Activated CD4-positive, alpha-beta memory T cell treated with anti-CD3 and anti-CD28 coated beads, Interleukin-2, amount 10 ng/mL, durations not matched to agents 7 days and 5 days (primary cell): ENCODE results near the gene RGS13. TPM values are rescaled to one million over a fixed set of nuclear protein-coding genes. Genes with fewer than 3 reads are reported as not detected.

Experiments used
- CTCF ChIA-PET: fragments of 350-600 bp; sonication (Branson Sonifier 250); formaldehyde crosslinking; loops from one replicate; lab custom pipeline; 2021; ENCODE audit warnings: antibody characterized with exemption, inconsistent platforms; lab: Charles Lee
- POLR2A ChIA-PET: fragments of 350-600 bp; sonication (Branson Sonifier 250); formaldehyde crosslinking; loops from one replicate; lab custom pipeline; 2021; ENCODE audit warnings: antibody characterized with exemption; lab: Charles Lee
- DNase-seq: peaks from one replicate; pipeline ENCODE4 v3.0.0-alpha.2; 2020
- H3K27ac Mint-ChIP-seq: one replicate; pipeline ENCODE4 v1.8.0; 2021; ENCODE audit warnings: mild to moderate bottlenecking, mixed read lengths
- H3K27me3 Mint-ChIP-seq: one replicate; pipeline ENCODE4 v1.8.0; 2021; ENCODE audit warnings: mixed read lengths
- H3K36me3 Mint-ChIP-seq: one replicate; pipeline ENCODE4 v1.8.0; 2021; ENCODE audit warnings: low read depth, mixed read lengths
- H3K4me1 Mint-ChIP-seq: one replicate; pipeline ENCODE4 v1.8.0; 2021; ENCODE audit warnings: mixed read lengths
- H3K4me3 Mint-ChIP-seq: one replicate; pipeline ENCODE4 v1.8.0; 2021; ENCODE audit warnings: mild to moderate bottlenecking, mixed read lengths
- H3K9me3 Mint-ChIP-seq: one replicate; pipeline ENCODE4 v1.8.0; 2021; ENCODE audit warnings: mixed read lengths
- total RNA-seq, 2 experiments: library from RNA; stranded (reverse); gene quantifications; one replicate each; pipeline ENCODE4 v1.2.3, GENCODE V29; 2021

RGS13 gene
- total RNA-seq, 2 experiments from 2014 or later = not detected

GRCh38 chr1:192603218-192603787, 32.6 kb upstream of the RGS13 start:
- Mint-ChIP-seq H3K4me1 (peaks cover 18% of the 10 kb centered on the region), H3K9me3 (no peaks in the 10 kb centered on the region), H3K27me3 (peaks cover 3% of the 10 kb centered on the region), H3K36me3 (no peaks in the 10 kb centered on the region), H3K4me3 (no peak overlapping the region), H3K27ac (no peak overlapping the region)
- DNase-seq = no peak
- POLR2A ChIA-PET = interaction anchor here (0.6 kb wide), 1 partner anchor 123 kb away, joined by 3 read pairs; no protein-coding TSS in a partner anchor
- CTCF ChIA-PET = no interaction called here

- Mint-ChIP-seq H3K4me3 (no peak overlapping the region), H3K4me1 (peaks cover 29% of the 10 kb centered on the region), H3K27ac (no peak overlapping the region), H3K27me3 (peaks cover 3% of the 10 kb centered on the region), H3K9me3 (no peaks in the 10 kb centered on the region), H3K36me3 (no peaks in the 10 kb centered on the region)
- CTCF ChIA-PET = interaction anchor here (1.6 kb wide), 2 partner anchors 128 to 131 kb away, joined by 5 to 7 read pairs; no protein-coding TSS in a partner anchor
- DNase-seq = no peak
- POLR2A ChIA-PET = no interaction called here
Measured at GRCh38 chr1:192604979-192605620, 30.8 kb upstream of the RGS13 start.

GRCh38 chr1:192608671-192609070, 27.3 kb upstream of the RGS13 start:
- H3K36me3 Mint-ChIP-seq = no peaks in the 10 kb centered on the region
- ChIA-PET CTCF (interaction anchor here (1.0 to 3.3 kb wide), 11 partner anchors 8 to 139 kb away, joined by 3 to 35 read pairs (median 4); no protein-coding TSS in a partner anchor), POLR2A (no interaction called here)
- peaks cover 15% of the 10 kb centered on the region for H3K4me1 Mint-ChIP-seq
- no peak for DNase-seq
- no peak overlapping the region for H3K4me3 Mint-ChIP-seq
- H3K27ac Mint-ChIP-seq = no peak overlapping the region
- no peaks in the 10 kb centered on the region for H3K9me3 Mint-ChIP-seq
- H3K27me3 Mint-ChIP-seq = peaks cover 1% of the 10 kb centered on the region

- peaks cover 15% of the 10 kb centered on the region for H3K4me1 Mint-ChIP-seq
- H3K4me3 Mint-ChIP-seq = peak overlapping the region; percentile 40
- DNase-seq = peak; percentile 76
- H3K27ac Mint-ChIP-seq = peak overlapping the region; percentile 61
- H3K36me3 Mint-ChIP-seq = no peaks in the 10 kb centered on the region
- ChIA-PET CTCF (interaction anchor here (1.0 to 3.3 kb wide), 13 partner anchors 9 to 139 kb away, joined by 3 to 48 read pairs (median 4); no protein-coding TSS in a partner anchor), POLR2A (no interaction called here)
- H3K9me3 Mint-ChIP-seq = no peaks in the 10 kb centered on the region
- H3K27me3 Mint-ChIP-seq = peaks cover 1% of the 10 kb centered on the region
Measured at GRCh38 chr1:192609110-192610079, 26.6 kb upstream of the RGS13 start.

GRCh38 chr1:192610112-192610889, 25.6 kb upstream of the RGS13 start:
- no peaks in the 10 kb centered on the region for H3K9me3 Mint-ChIP-seq
- H3K4me1 Mint-ChIP-seq = peaks cover 15% of the 10 kb centered on the region
- DNase-seq = no peak
- ChIA-PET POLR2A (no interaction called here), CTCF (interaction anchor here (1.2 to 3.1 kb wide), 5 partner anchors 27 to 136 kb away, joined by 3 to 48 read pairs (median 5); no protein-coding TSS in a partner anchor)
- H3K27ac Mint-ChIP-seq = no peak overlapping the region
- H3K4me3 Mint-ChIP-seq = no peak overlapping the region
- peaks cover 1% of the 10 kb centered on the region for H3K27me3 Mint-ChIP-seq
- no peaks in the 10 kb centered on the region for H3K36me3 Mint-ChIP-seq

GRCh38 chr1:192615055-192615454, 20.9 kb upstream of the RGS13 start:
- H3K27me3 Mint-ChIP-seq = no peaks in the 10 kb centered on the region
- CTCF ChIA-PET = interaction anchor here (1.9 kb wide), 1 partner anchor 141 kb away, joined by 5 read pairs; no protein-coding TSS in a partner anchor
- H3K9me3 Mint-ChIP-seq = no peaks in the 10 kb centered on the region
- DNase-seq = no peak
- POLR2A ChIA-PET = no interaction called here
- H3K36me3 Mint-ChIP-seq = no peaks in the 10 kb centered on the region
- H3K27ac Mint-ChIP-seq = no peak overlapping the region
- H3K4me3 Mint-ChIP-seq = no peak overlapping the region
- H3K4me1 Mint-ChIP-seq = no peaks in the 10 kb centered on the region

- no peak for DNase-seq
- Mint-ChIP-seq H3K27me3 (peaks cover 23% of the 10 kb centered on the region), H3K4me3 (no peak overlapping the region), H3K27ac (no peak overlapping the region), H3K36me3 (no peaks in the 10 kb centered on the region), H3K9me3 (no peaks in the 10 kb centered on the region), H3K4me1 (no peaks in the 10 kb centered on the region)
- POLR2A ChIA-PET = no interaction called here
- CTCF ChIA-PET = no interaction called here
Measured at GRCh38 chr1:192620071-192620635, 15.8 kb upstream of the RGS13 start.

GRCh38 chr1:192626366-192627179, 9.4 kb upstream of the RGS13 start:
- Mint-ChIP-seq H3K36me3 (no peaks in the 10 kb centered on the region), H3K4me1 (no peaks in the 10 kb centered on the region), H3K4me3 (no peak overlapping the region), H3K27ac (no peak overlapping the region), H3K27me3 (peaks cover 23% of the 10 kb centered on the region), H3K9me3 (no peaks in the 10 kb centered on the region)
- POLR2A ChIA-PET = no interaction called here
- no peak for DNase-seq
- CTCF ChIA-PET = no interaction called here

- CTCF ChIA-PET = interaction anchor here (1.7 kb wide), 1 partner anchor 153 kb away, joined by 6 read pairs; no protein-coding TSS in a partner anchor
Measured at GRCh38 chr1:192627901-192628300, 8.0 kb upstream of the RGS13 start.

GRCh38 chr1:192628396-192629057, 7.4 kb upstream of the RGS13 start:
- no peak for DNase-seq
- no peak overlapping the region for H3K4me3 Mint-ChIP-seq
- H3K36me3 Mint-ChIP-seq = no peaks in the 10 kb centered on the region
- POLR2A ChIA-PET = no interaction called here
- CTCF ChIA-PET = interaction anchor here (1.7 kb wide), 1 partner anchor 154 kb away, joined by 6 read pairs; no protein-coding TSS in a partner anchor
- H3K9me3 Mint-ChIP-seq = no peaks in the 10 kb centered on the region
- no peaks in the 10 kb centered on the region for H3K4me1 Mint-ChIP-seq
- no peak overlapping the region for H3K27ac Mint-ChIP-seq
- H3K27me3 Mint-ChIP-seq = peaks cover 14% of the 10 kb centered on the region

More at GRCh38 chr1:192627901-192628300, 8.0 kb upstream of the RGS13 start:
- no peak for DNase-seq
- H3K4me1 Mint-ChIP-seq = no peaks in the 10 kb centered on the region
- H3K9me3 Mint-ChIP-seq = no peaks in the 10 kb centered on the region
- no peaks in the 10 kb centered on the region for H3K36me3 Mint-ChIP-seq
- no peak overlapping the region for H3K27ac Mint-ChIP-seq
- H3K4me3 Mint-ChIP-seq = no peak overlapping the region
- POLR2A ChIA-PET = no interaction called here
- peaks cover 16% of the 10 kb centered on the region for H3K27me3 Mint-ChIP-seq

- Mint-ChIP-seq H3K27ac (no peak overlapping the region), H3K9me3 (no peaks in the 10 kb centered on the region), H3K36me3 (no peaks in the 10 kb centered on the region), H3K27me3 (peaks cover 11% of the 10 kb centered on the region), H3K4me3 (no peak overlapping the region), H3K4me1 (no peaks in the 10 kb centered on the region)
- POLR2A ChIA-PET = no interaction called here
- DNase-seq = no peak
- CTCF ChIA-PET = no interaction called here
Measured at GRCh38 chr1:192629612-192630011, 6.3 kb upstream of the RGS13 start.
